DOHH2 (cell line): ENCODE measurements around the gene RHBDD3.

Experiments used
- H3F3A ChIP-seq: fragments of 200-600 bp; sonication (generic), shearing (Covaris generic); 2 replicates; pipeline ENCODE4 v1.6.0; 2016; ENCODE audit warnings: antibody characterized with exemption, mild to moderate bottlenecking; ENCODE audit not compliant: control insufficient read depth, insufficient read depth
- H3K27ac ChIP-seq: fragments of 200-600 bp; sonication (generic); 2 replicates; pipeline ENCODE4 v1.5.1; 2014; ENCODE audit warnings: low read depth, mild to moderate bottlenecking, low read length, moderate library complexity
- H3K27me3 ChIP-seq: fragments of 200-600 bp; sonication (generic); 2 replicates; pipeline ENCODE4 v1.6.1; 2014; ENCODE audit warnings: mild to moderate bottlenecking, low read length, mixed read lengths; ENCODE audit not compliant: control insufficient read depth
- H3K36me3 ChIP-seq: fragments of 200-600 bp; sonication (generic); 2 replicates; pipeline ENCODE4 v1.6.1; 2014; ENCODE audit warnings: mild to moderate bottlenecking, low read length, moderate library complexity, mixed read lengths; ENCODE audit not compliant: control insufficient read depth
- H3K4me1 ChIP-seq: fragments of 200-600 bp; sonication (generic); 2 replicates; pipeline ENCODE4 v1.6.1; 2014; ENCODE audit warnings: mild to moderate bottlenecking, low read length, mixed read lengths; ENCODE audit not compliant: control insufficient read depth
- H3K4me2 ChIP-seq: fragments of 200-600 bp; sonication (generic); 2 replicates; pipeline ENCODE4 v1.6.0; 2014; ENCODE audit warnings: mild to moderate bottlenecking, low read length, moderate library complexity
- H3K4me3 ChIP-seq: fragments of 200-600 bp; sonication (generic); 2 replicates; pipeline ENCODE4 v1.5.1; 2014; ENCODE audit warnings: mild to moderate bottlenecking, low read length, mixed read lengths
- H3K79me2 ChIP-seq: fragments of 200-600 bp; sonication (generic); 2 replicates; pipeline ENCODE4 v1.6.1; 2014; ENCODE audit warnings: mild to moderate bottlenecking, low read length, mixed read lengths; ENCODE audit not compliant: control insufficient read depth
- H3K9me2 ChIP-seq: fragments of 200-600 bp; sonication (generic); replicated peaks from 2 replicates; pipeline ENCODE4 v1.6.1; 2014; ENCODE audit warnings: mild to moderate bottlenecking, low read length, mixed read lengths; ENCODE audit not compliant: control insufficient read depth
- H3K9me3 ChIP-seq: fragments of 200-600 bp; sonication (generic); 2 replicates; pipeline ENCODE4 v1.6.1; 2014; ENCODE audit warnings: antibody characterized with exemption, low read length, mixed read lengths; ENCODE audit not compliant: control insufficient read depth, insufficient read depth
- H4K20me1 ChIP-seq: fragments of 200-600 bp; sonication (generic); 2 replicates; pipeline ENCODE4 v1.6.0; 2014; ENCODE audit warnings: low read depth, mild to moderate bottlenecking, antibody characterized with exemption, low read length, moderate library complexity; ENCODE audit not compliant: control insufficient read depth, insufficient read depth
- EZH2phosphoT487 ChIP-seq: fragments of 200-600 bp; sonication (generic); IDR thresholded peaks from 2 replicates; pipeline ENCODE4 v1.6.1; 2017; ENCODE audit warnings: borderline replicate concordance, mild to moderate bottlenecking, antibody characterized with exemption, low read length, moderate library complexity, mixed read lengths
- TF ChIP-seq, protein P1 (sequence below): fragments of 200-600 bp; sonication (generic); IDR thresholded peaks from one replicate; pipeline ENCODE4 v1.5.1; 2014; ENCODE audit warnings: antibody characterized with exemption, mild to moderate bottlenecking, low read depth, low read length; ENCODE audit not compliant: poor library complexity, severe bottlenecking

Gene RHBDD3

GRCh38 chr22:29211466-29211865, 56.3 kb downstream of the RHBDD3 start:
- 0 out of 2 replicates have a peak, but pooled peaks cover 4% of the 10 kb centered on the region for H4K20me1 ChIP-seq
- peaks cover 11% of the 10 kb centered on the region for H3K4me1 ChIP-seq
- no peaks in the 10 kb centered on the region for H3F3A ChIP-seq
- TF ChIP-seq, protein P1, sequence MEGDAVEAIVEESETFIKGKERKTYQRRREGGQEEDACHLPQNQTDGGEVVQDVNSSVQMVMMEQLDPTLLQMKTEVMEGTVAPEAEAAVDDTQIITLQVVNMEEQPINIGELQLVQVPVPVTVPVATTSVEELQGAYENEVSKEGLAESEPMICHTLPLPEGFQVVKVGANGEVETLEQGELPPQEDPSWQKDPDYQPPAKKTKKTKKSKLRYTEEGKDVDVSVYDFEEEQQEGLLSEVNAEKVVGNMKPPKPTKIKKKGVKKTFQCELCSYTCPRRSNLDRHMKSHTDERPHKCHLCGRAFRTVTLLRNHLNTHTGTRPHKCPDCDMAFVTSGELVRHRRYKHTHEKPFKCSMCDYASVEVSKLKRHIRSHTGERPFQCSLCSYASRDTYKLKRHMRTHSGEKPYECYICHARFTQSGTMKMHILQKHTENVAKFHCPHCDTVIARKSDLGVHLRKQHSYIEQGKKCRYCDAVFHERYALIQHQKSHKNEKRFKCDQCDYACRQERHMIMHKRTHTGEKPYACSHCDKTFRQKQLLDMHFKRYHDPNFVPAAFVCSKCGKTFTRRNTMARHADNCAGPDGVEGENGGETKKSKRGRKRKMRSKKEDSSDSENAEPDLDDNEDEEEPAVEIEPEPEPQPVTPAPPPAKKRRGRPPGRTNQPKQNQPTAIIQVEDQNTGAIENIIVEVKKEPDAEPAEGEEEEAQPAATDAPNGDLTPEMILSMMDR: no peak
- TF ChIP-seq EZH2phosphoT487: no peak
- no peak overlapping the region for H3K4me3 ChIP-seq
- peaks cover 36% of the 10 kb centered on the region for H3K27me3 ChIP-seq
- no peaks in the 10 kb centered on the region for H3K36me3 ChIP-seq
- no peak overlapping the region for H3K27ac ChIP-seq
- no peaks in the 10 kb centered on the region for H3K9me2 ChIP-seq
- no peaks in the 10 kb centered on the region for H3K79me2 ChIP-seq
- H3K4me2 ChIP-seq: no peak overlapping the region
- H3K9me3 ChIP-seq: no peaks in the 10 kb centered on the region

DNA sequence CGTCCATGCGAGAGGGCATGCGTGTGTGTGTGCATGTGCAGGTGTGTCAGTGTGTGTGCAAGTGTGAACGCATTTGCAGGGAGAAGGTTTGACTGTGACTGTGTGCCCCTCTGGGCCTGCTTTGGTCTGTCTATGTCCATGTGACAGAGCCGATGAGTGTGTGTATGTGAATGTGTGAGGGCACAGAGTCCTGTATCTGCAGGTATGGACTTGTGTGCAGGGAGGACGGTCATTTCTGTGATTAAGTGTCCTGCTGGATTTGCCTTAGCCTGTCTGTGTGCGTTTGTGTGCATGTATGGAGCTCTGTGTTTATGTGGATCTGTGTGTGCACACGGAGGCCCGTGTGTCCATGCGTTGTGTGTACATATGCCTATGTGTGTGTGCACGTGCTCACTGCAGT, 56.7 kb downstream of the RHBDD3 start:
- Histone ChIP-seq H3K27ac (no peak overlapping the region), H3K9me3 (no peaks in the 10 kb centered on the region), H3K4me3 (no peak overlapping the region), H3K9me2 (no peaks in the 10 kb centered on the region), H3K79me2 (no peaks in the 10 kb centered on the region), H3K4me1 (peaks cover 11% of the 10 kb centered on the region), H3F3A (no peaks in the 10 kb centered on the region), H3K36me3 (no peaks in the 10 kb centered on the region), H4K20me1 (0 out of 2 replicates have a peak, but pooled peaks cover 4% of the 10 kb centered on the region), H3K27me3 (peaks cover 40% of the 10 kb centered on the region), H3K4me2 (no peak overlapping the region)
- TF ChIP-seq, protein P1: no peak
- TF ChIP-seq EZH2phosphoT487: no peak
